ENCODE results near the gene PRLH. TPM values are rescaled to one million over a fixed set of nuclear protein-coding genes. Genes with fewer than 3 reads are reported as not detected.
"Not testable (repeated sequence)": the region's sequence is repeated elsewhere in the genome, so short reads cannot be mapped to it uniquely, and the experiment has no call there.

The PRLH gene
- polyA plus RNA-seq, 3 donors, result not detected

DNA sequence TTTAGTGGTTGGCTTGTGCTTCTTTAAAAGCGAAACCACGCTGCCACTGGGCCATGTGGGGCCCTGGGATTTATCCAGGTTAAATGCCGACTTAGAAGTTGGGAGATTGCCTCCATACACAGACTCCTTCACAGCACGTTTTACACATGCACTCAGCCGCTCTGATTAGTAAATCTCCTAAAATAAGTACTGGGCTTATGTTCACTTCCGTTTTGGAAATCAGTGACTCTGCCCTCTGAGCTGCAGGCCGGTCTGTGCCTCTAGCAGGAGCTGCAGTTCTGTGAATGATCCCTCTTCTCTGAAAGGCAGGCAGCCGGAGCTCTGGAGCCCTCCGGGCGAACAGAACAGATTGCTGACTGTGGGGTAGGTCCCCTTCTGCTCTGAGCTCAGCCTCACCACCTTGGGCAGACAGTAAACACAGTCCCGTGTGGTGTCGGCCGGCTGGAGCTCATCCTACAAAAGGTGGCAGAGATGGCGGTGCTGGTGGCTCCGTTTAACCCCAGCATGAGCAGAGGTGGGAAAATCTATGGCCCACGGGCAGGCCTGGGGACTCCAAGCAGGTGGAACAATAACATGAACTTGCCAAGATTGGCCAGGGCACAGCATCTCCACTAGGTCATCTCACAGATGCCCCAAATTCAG, 34.0 kb downstream of the PRLH start:
- no peak for DNase-seq

DNA sequence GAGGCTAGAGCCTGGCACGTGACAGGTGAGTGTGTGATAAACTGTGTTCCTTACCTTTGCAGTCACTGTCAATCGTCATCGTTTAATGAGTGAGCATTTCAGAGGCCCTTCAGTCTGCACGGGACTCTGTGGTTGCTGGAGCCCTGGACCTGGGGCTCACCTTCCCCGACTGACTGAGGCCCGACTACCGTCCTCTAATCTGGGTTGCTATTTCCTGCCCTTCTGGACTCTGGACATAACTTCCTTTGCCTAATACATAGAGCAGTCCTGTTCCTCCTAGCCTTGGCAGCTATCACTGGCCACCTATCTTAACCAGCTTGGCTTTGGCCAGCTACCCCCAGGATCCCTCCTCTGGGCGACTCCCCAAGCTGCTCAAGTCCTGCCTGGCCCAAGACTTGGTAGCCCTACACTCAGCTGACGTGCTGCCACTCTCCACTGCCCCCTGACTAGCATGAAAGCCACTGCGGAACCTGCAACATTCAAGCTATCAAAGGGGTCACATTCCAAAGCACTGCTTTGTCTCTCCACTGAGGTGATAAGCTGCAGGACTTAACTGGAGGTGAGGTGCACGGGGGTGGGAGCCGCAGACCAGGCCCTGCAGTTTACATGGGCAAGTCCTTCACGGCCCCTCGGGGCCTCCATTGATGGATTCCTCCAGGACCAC, 35.2 kb downstream of the PRLH start:
- no peak for DNase-seq

DNA sequence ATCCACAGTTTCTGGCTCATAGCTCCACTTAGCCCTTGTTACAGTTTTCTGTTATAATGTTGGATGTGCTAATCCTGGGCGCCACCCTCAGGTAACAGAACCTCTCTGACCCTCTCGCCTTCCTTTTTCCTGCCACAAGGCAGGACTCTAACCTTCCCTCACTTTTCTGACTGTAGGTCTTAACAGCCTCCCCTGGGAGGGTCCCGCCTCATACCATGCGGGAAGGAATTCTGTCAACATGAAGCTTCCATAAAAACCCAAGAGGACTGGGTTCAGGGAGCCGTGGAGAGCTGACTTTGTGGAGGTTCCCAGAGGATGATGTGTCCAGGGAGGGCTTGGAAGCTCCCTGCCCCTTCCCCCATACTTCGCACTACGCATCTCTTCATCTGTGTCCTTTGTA, 36.0 kb downstream of the PRLH start:
- DNase-seq, result no peak

DNA sequence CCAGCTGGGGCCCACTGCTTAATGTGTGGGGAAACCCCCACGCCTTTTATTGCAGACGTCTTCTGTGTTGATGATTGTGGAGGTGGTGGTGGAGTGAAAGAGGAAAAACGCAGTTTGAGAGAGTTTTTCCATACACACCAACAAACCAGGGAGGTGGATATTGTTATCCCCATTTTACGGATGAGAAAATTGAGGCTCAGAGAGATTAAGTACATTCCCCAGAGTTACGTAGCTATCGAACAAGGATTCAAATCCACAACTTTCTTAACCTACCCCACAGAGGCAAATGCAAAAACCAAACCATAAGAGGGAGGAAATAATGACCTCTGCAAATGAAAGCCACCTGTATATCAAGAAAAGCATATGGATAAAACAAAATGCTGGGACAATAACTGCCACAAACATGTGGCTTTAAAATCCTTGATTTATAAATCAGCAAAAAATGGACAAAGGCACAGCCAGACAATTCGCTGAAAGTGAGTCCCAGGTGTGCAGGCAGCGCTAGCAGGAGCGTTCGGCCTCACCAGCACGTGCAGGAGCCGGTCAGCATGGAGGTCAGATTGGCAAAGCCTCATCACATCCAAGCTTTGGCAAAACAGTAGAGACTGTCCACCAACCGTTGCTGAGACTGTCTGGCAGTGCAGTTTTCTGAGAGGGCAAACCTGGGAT, 36.8 kb downstream of the PRLH start:
- no peak for DNase-seq

DNA sequence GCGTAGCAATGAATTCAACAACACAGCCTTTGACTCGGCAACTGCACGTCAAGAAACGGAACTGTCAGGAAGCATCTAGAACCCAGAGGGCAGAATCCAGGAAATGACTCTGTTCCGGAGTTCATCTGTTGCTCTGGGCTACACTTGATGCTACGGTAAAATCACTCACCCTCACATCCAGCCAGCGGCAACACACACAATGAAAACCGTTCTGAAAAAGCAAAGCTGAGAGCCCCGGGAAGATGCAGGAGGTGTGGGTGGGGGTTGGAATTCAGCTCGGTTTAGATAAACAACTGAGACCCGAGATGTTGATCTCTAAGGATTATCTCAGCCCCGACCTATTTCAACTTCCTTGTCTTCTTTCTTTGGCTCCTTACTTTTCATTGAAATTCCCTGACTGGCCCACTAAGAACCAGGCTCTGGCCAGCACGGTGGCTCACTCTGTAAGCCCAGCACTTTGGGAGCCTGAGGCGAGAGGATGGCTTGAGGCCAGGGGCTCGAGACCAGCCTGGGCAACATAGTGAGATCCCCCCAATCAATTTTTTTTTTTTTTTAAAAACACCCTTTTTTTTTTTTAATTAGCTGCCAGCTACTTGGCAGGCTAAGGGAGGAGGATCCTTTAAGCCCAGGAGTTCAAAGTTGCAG, 37.5 kb downstream of the PRLH start:
- no peak for DNase-seq

DNA sequence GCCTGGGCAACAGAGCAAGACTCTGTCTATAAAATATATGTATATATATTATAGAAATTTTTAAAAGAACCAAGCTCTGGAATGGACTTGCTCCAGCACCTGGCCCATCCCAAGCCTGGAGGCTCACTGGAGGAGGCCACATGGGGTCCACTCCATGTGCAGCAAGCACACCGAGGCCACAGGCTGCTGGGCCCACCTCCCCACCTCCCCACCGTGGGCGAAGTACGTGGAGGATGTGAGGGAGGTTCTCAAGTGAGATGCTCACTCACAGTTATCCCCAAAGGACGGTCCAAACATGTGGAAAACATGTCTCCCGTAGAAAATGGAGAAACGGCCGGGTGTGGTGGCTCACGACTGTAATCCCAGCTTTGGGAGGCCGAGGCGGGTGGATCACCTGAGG, 38.0 kb downstream of the PRLH start:
- DNase-seq, result no peak

DNA sequence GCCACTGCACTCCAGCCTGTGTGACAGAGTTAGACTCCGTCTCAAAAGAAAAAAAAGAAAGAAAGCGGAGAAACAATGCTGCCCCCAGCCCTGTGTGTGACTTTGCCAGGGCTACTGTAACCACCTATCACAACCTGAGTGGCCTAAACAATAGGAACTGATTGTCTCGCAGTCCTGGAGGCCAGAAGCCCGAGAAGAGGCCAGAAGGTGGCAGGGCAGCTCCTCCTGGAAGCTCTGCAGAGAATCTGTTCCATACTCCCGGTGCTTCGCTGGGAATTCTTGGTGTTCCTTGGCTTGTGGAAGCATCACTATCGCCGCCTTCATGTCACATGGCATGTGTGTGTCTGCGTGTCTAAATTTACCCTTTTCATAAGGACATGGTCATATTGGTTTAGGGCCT, 38.6 kb downstream of the PRLH start:
- no peak for DNase-seq

DNA sequence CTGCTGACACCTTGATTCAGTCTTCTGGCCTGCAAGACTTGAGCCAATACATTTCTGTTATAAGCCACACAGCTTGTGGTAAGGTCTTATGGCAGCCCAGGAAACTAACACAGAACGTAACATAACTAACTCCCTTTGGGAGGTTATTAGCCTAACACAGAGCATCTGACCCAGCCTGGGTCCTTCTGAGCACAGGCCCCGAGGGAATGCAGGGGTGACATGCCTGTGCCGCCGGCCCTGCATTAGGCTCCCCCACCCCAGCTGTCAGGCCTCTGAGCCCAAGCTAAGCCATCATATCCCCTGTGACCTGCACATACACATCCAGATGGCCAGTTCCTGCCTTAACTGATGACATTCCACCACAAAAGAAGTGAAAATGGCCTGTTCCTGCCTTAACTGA, 40.1 kb downstream of the PRLH start:
- not testable (repeated sequence) for DNase-seq

DNA sequence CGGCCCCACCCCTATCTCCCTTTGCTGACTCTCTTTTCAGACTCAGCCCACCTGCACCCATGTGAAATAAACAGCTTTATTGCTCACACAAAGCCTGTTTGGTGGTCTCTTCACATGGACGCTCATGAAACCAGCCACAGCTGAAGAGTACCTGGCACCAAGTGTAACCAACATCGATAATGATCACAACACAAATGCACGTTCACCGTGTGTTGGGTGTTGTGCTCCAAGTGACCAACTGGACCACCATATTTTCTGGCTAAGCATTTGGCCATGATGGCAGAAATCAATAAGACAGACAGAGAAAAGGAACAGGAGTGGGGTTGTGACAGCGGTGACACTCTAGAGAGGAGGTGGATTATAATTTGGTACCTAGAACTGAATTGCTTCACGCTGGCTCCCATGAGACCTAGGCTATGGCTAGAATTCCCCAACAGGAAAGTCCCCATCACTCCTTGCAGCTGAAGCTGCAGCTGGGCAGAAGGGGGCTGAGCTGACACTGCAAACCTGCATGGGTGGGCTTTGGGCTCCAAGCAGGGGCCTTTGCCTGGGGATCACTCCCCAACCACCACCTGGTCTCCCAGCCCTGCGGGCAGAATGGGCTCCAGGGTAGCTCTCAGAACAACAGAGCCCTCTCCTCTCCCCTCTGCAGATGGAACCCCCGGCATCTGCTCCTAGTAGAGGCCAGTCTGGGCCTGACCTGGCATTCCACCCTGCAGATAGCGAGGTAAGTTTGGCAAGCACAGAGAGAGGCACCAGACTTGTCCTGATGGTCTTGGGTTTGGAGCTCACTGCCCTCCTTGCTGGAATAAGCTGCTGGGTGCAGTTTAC, 46.4 kb downstream of the PRLH start:
- DNase-seq, result no peak

DNA sequence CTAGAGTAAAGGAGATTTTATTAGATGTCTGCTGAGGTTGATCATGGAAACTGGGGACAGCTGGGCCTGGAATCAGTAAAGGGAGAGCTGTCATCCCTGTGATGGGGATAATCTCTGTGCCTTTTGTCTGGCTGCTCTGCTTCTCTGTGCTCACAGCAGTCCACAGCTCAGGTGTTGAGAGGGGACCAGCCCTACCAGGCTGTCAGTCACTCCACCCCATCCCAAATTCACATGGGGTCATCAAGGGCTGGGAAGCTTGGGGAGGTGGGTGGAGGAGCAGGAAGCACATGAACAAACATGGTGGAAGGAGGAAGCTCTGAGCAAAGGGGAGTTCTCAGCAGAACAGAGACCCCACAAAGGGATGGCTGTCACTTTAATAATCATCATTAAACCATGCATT, 47.3 kb downstream of the PRLH start:
- DNase-seq, result no peak

DNA sequence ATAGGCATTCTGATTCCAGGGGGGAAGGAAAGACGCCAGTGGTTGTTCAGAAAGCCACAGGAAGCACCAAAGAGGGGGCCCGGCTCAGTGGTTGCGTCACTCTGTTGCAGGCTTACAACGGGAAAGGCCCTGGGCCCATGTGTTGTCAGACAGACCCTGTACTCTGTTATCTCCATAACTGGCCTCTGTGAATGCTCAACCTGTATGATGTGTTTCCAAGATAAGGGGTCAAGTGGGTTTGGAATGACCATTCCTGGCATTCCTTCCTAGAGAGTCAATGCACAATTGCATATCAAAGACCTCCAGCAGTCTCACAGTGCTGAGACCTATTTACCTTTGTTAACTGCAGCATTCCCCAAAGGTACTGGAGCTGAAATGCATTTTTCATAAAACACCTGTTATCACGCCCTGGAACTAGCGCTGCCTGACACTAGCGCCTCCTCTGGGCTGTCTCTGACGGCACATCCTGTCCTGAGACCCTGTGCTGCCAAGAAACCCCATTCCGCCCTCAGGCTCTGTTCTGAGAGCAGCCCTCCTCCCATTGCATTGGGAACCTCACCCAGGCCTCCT, 47.9 kb downstream of the PRLH start:
- DNase-seq, result no peak

DNA sequence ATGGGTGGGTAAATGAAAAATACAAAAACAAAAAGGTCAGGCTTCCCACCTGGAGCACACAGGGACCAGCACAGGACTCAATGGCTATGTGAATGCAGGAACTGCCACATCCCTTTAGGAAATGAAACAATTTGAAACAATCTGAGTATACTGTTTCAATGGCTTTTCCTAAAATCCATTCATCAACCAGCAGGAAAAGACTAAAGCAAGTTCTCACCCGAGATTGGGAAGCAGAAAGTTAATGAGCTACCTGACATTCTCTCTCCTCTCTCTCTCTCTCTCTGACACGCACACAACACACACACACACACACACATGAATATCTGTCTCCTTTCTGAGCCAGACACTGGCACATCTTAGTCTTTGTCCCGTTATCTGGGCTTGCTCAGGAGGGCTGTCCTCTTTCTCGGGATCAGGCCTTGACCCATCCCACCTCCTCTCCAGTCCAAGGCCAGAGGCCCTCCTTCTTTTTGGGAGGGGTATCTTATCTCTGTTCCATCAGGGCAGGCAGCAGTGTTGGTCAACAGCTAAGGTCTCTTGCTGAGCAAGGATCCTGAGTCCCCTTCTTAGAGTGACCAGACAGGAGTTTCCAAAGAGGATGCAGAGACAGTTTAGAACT, 49.4 kb downstream of the PRLH start:
- no peak for DNase-seq

DNA sequence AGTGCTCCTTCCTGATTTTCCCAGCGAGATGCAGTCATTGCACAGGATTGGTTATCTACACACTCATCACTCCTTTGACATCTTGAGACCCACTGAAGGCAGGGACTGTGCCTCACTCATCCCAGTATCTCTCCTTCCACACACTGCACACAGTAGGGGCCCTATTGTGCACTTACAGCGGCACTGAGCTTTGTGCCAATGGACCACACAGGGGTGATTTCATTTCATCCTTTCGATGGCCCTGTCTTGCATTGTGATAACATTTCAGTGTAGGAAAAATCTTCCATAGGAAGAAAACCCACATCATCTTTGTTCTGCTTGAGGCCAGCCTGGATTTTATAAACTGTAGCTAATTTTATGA, 50.0 kb downstream of the PRLH start:
- no peak for DNase-seq

Other genes with a start within 250 kb of the PRLH start
- 100 to 1,000 TPM; 184 to 262 (median 257) TPM for gene COL6A3, start 152.4 kb upstream of the PRLH start, polyA plus RNA-seq (ENCODE audit: insufficient read length in 3 of 3)
- 1 to 10 TPM; 2.1 to 5.8 (median 5.1) TPM for gene MLPH, start 79.3 kb upstream of the PRLH start, polyA plus RNA-seq (ENCODE audit: insufficient read length in 3 of 3)
- 10 to 100 TPM; 10.1 to 22.3 (median 17.5) TPM for gene RAB17, start 24.2 kb downstream of the PRLH start, polyA plus RNA-seq (ENCODE audit: insufficient read length in 3 of 3)
- 100 to 1,000 TPM in 1 of 3 donors, 10 to 100 TPM in 2; 68.9 to 105 (median 84.8) TPM for gene LRRFIP1, start 61.0 kb downstream of the PRLH start, polyA plus RNA-seq (ENCODE audit: insufficient read length in 3 of 3)
- gene RBM44, start 232.2 kb downstream of the PRLH start, polyA plus RNA-seq (ENCODE audit: insufficient read length in 3 of 3), result 1 to 10 TPM in 1 of 3 donors, under 1 TPM in 2; 0.53 to 1.1 (median 0.70) TPM